SK-N-SH treated with all-trans-retinoic acid at 6 μM for 48 hours (cell line): ENCODE measurements around the gene TBX5.

ENCODE experiments used
- CSDC2 ChIP-seq: fragments of 250-450 bp; sonication (Bioruptor Pico); IDR thresholded peaks from 2 replicates; pipeline ENCODE4 v1.5.0; 2020; ENCODE audit warnings: mild to moderate bottlenecking, moderate library complexity
- CSRNP3 ChIP-seq: fragments of 250-450 bp; sonication (Bioruptor Pico); IDR thresholded peaks from 2 replicates; pipeline ENCODE4 v1.5.1; 2021; ENCODE audit warnings: mild to moderate bottlenecking, moderate library complexity
- ESRRG ChIP-seq: fragments of 250-450 bp; sonication (Bioruptor Pico); IDR thresholded peaks from 2 replicates; pipeline ENCODE4 v1.6.1; 2021; ENCODE audit warnings: mild to moderate bottlenecking
- PPARA ChIP-seq: fragments of 250-450 bp; sonication (Bioruptor Pico); IDR thresholded peaks from 2 replicates; pipeline ENCODE4 v1.5.0; 2020; ENCODE audit warnings: mild to moderate bottlenecking, borderline replicate concordance
- RARB ChIP-seq: fragments of 250-450 bp; sonication (Bioruptor Pico); IDR thresholded peaks from 2 replicates; pipeline ENCODE4 v1.8.0; 2021; ENCODE audit warnings: mild to moderate bottlenecking, moderate library complexity
- SNAI2 ChIP-seq: fragments of 250-450 bp; sonication (Bioruptor Pico); IDR thresholded peaks from 2 replicates; pipeline ENCODE4 v1.5.0; 2020; ENCODE audit warnings: mild to moderate bottlenecking, moderate library complexity
- ZFP3 ChIP-seq: fragments of 250-450 bp; sonication (Bioruptor Pico); IDR thresholded peaks from 2 replicates; pipeline ENCODE4 v1.5.0; 2020; ENCODE audit warnings: mild to moderate bottlenecking, moderate library complexity

DNA sequence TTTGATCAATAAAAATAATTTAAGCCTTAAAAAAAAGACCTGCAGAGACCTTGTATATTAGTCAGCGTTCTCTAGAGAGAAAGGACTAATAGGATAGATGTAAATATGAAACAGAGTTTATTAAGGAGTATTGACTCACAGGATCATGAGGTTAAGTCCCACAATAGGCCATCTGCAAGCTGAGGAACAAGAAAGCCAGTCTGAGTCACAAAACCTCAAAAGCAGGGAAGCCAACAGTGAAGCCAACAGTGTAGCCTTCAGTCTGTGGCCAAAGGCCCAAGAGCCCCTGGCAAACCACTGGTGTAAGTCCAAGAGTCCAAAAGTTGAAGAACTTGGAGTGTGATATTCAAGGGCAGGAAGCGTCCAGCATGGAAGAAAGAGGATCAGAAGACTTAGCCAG, 66.3 kb downstream of the TBX5 start:
- no peak for TF ChIP-seq SNAI2 (CRISPR knock-in tag)
- TF ChIP-seq ESRRG (CRISPR knock-in tag): no peak
- TF ChIP-seq ZFP3 (CRISPR knock-in tag): no peak
- TF ChIP-seq CSRNP3: no peak
- TF ChIP-seq CSDC2: no peak
- no peak for TF ChIP-seq PPARA (CRISPR knock-in tag)
- no peak for TF ChIP-seq RARB (CRISPR knock-in tag)
